Fibroblast of the aortic adventitia (primary cell): ENCODE data around the gene RUSC2. TPM values are rescaled to one million over a fixed set of nuclear protein-coding genes. Genes with fewer than 3 reads are reported as not detected.

Experiments used
- DNase-seq: peaks from one replicate; pipeline ENCODE4 v3.0.0-alpha.2; 2010; ENCODE audit warnings: low read depth
- H3K4me3 ChIP-seq: 2 replicates; pipeline ENCODE4 v1.5.1; 2011; ENCODE audit warnings: low read depth, mild to moderate bottlenecking, control low read depth, low read length, moderate library complexity
- total RNA-seq: library from RNA; depleted of rRNA; stranded (reverse); fragments of >200 nt; gene quantifications from 2 replicates; pipeline ENCODE4 v1.2.3, GENCODE V29; 2012; ENCODE audit warnings: low replicate concordance
- TF ChIP-seq, protein P1 (sequence below): IDR thresholded peaks from 2 replicates; pipeline ENCODE4 v1.5.1; 2011; ENCODE audit warnings: mild to moderate bottlenecking, low read length, control low read depth, inconsistent platforms; ENCODE audit not compliant: insufficient read depth

The RUSC2 gene
- total RNA-seq, 1 donor = 32.9 TPM

DNA sequence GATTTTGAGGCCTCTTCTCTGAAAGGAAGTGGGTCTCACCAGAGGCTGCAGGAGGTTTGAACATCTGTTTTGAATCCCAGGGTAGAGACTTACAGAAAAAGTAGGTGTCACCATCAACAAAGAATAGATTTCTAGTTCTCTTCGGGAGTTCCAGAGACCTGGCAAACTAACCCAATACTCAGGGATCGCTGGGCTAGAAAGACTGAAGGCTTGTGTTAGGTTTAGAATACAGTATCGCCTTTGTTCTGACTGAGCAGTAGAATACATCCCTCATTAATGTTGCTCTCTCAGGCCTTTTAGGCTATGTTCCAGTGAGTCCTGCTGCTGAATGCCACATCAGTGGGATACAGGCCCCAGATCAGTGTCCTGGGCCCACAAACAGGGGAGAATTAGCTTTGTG is 27.2 kb downstream of the RUSC2 start:
- DNase-seq = no peak
- no peak overlapping the region for H3K4me3 ChIP-seq

DNA sequence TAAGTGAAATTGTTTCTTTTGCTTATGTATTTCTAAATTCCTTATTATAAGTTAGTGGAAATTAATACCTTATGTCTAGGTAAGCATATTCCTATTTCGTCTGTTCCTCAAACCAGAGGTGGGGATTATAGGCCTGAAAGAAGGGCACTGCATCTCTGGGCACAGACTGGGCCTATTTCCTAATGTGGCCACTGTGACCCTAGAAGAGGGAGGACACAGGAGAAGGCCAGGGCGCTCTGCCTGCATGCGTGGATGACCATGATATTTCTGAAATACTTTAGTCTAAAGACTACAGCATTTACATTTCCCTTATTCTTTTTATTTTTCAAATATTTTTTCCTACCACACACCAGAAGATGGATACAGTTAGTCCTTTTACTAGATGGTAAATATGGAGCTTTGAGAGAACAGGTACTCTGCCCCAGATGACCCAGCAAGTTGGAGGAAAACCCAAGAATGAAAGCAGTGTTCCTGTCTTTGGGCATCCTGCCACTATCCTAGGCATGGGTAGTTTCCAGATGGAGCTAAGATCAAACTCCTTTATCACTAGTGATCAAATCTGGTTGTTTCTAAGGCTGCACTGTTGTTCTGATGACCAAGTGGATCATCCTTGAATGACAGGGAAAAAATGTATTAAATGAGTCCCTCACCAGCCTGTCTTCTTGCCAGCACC is 27.8 kb downstream of the RUSC2 start:
- DNase-seq = no peak
- TF ChIP-seq, protein P1, sequence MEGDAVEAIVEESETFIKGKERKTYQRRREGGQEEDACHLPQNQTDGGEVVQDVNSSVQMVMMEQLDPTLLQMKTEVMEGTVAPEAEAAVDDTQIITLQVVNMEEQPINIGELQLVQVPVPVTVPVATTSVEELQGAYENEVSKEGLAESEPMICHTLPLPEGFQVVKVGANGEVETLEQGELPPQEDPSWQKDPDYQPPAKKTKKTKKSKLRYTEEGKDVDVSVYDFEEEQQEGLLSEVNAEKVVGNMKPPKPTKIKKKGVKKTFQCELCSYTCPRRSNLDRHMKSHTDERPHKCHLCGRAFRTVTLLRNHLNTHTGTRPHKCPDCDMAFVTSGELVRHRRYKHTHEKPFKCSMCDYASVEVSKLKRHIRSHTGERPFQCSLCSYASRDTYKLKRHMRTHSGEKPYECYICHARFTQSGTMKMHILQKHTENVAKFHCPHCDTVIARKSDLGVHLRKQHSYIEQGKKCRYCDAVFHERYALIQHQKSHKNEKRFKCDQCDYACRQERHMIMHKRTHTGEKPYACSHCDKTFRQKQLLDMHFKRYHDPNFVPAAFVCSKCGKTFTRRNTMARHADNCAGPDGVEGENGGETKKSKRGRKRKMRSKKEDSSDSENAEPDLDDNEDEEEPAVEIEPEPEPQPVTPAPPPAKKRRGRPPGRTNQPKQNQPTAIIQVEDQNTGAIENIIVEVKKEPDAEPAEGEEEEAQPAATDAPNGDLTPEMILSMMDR = no peak
- no peak overlapping the region for H3K4me3 ChIP-seq

More for the DNA sequence above, 27.2 kb downstream of the RUSC2 start:
- TF ChIP-seq, protein P1 = no peak

DNA sequence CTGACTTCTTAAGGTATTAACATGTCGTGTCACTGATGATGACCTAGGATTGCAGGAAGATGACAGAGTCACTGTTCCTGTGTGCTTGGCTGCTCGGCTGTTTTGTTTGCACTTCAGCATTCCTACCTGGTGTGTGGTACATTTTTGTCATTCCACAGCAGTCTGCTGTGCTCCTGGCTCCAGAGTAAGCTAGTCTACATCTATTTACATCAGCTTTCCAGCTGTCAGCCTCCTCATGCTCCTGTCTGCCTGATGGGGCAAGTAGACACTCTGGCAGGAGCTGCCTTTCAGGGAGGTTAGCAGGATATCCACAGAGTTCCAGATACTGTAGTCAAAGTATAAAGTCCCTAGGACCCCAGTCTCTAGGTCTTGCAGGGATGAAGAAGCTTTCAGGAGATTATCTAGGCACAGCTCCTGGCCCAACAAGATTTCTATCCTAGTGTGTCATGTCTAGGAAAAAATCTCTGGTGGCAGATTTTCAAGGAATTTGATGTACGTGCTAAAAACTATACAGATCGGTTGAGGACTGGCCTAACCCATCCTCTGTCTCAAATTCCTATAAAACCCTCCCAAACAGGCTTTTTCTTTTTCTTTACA is 28.4 kb downstream of the RUSC2 start:
- TF ChIP-seq, protein P1 = no peak
- H3K4me3 ChIP-seq = no peak overlapping the region
- DNase-seq = peak; percentile 93

DNA sequence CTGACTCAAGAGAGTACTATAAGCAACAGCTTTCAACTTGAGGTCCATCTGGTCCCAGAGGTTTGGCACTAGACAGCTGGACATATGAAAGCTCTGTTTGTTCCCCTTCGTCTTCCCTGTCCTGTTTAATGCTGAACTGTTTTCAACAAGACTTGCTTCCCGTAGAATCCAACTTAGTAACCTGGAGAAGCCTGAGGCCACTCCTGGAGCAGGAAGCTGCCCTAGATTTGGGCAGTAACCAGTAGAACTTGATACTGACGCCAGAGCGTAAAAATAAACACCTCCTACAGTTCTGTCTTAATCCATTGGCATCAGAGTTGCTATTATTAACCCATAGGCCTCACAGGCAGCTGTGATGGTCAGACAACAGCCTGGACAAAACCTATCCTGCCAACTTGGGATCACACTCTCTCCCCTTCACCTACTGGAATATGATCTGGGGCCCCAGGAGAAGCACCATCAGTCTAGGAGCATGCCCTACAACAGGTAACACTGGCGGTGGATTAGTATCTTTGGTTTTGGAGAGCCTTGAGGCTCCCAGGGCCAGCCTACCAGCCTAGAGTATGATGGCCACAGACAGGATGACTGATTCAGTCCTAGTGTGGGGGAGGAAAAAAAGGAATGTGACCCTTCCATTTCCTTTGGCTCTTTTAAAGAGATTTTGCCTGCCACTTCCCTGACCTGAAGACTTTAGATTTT is 29.2 kb downstream of the RUSC2 start:
- TF ChIP-seq, protein P1 = no peak
- DNase-seq = peak; percentile 73
- H3K4me3 ChIP-seq = no peak overlapping the region

DNA sequence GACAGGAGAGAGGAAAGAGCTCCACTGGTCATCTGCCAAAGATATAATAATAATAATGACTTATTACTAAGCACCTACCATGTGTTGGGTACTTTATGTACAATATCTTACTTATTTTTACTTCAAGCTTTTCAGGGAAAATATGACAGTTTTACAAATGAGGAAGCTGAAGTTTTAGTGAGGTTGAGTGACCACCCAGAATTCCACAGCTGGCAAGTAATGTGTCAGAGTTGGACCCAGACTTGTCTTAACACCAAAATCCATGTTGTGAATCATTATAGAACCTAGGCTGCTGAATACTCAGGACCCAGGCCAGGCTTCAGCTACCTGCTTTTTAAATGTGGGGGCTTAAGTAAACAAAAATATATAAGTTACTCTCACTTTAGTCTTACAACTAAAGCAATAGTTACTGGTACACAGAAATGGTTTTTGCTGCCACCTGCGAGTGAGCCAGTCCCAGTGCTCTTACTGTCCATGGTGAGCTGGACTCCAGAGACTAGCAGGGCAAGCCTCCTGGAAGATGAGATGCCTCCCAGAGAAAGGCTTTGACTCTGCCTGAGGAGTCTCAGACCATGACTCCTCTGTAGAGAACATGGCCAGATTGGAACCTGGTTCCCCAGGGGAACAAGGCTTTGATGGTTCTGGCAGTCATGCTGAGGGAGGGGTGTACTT is 29.9 kb downstream of the RUSC2 start:
- no peak overlapping the region for H3K4me3 ChIP-seq
- DNase-seq = no peak
- TF ChIP-seq, protein P1 = no peak

DNA sequence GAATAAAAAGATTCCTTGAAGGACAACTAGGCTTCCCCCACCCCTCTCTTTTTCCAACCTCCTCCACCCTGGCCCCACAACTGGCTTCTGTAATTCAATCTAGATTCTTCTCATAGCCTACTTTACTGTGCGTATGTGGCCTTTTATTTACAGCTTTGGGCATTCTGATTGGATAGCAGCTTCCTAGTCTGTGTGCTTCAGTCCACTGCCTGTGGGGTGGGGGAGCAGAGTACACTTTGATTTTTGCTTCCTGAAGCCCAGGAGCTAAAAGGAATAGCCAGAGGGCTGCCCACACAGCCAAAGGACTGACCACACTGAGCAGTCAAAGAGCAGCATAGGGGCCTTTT is 30.4 kb downstream of the RUSC2 start:
- TF ChIP-seq, protein P1 = no peak
- H3K4me3 ChIP-seq = no peak overlapping the region
- DNase-seq = no peak
